Cardiac muscle cell (in vitro differentiated cells and primary cell): ENCODE measurements around the gene MBOAT1. TPM values are rescaled to one million over a fixed set of nuclear protein-coding genes. Genes with fewer than 3 reads are reported as not detected.

Experiments used
- DNase-seq, 2 donors: peaks; one replicate each; pipeline versions ENCODE4 v3.0.0 to v3.0.0-alpha.2; 2010 to 2017; ENCODE audit warnings: low read depth in 1 of 2, low spot score in 1 of 2
- H3K27ac ChIP-seq: fragments of 200-600 bp; sonication (generic); 2 replicates; pipeline ENCODE4 v1.5.1; 2016
- H3K27me3 ChIP-seq: fragments of 200-600 bp; sonication (generic); 2 replicates; pipeline ENCODE4 v1.6.0; 2016; ENCODE audit warnings: control low read depth
- H3K36me3 ChIP-seq: fragments of 200-600 bp; sonication (generic); 2 replicates; pipeline ENCODE4 v1.5.1; 2016; ENCODE audit warnings: control low read depth
- H3K4me1 ChIP-seq: fragments of 200-600 bp; sonication (generic); 2 replicates; pipeline ENCODE4 v1.8.1; 2017; ENCODE audit warnings: low read depth, mild to moderate bottlenecking, mixed run types
- H3K4me3 ChIP-seq: fragments of 200-600 bp; sonication (generic); 2 replicates; pipeline ENCODE4 v1.5.1; 2016; ENCODE audit warnings: mild to moderate bottlenecking
- H3K9me3 ChIP-seq: fragments of 200-600 bp; sonication (generic); 2 replicates; pipeline ENCODE4 v1.5.1; 2017; ENCODE audit warnings: low read depth, mild to moderate bottlenecking, control low read depth
- CTCF ChIP-seq: IDR thresholded peaks from 2 replicates; pipeline ENCODE4 v1.5.1; 2012; ENCODE audit warnings: low read depth, mild to moderate bottlenecking, low read length
- polyA plus RNA-seq: library from polyadenylated mRNA; unstranded; fragments of >200 nt; fragmentation: Nextera tagmentation; extraction: Ambion mirVana; gene quantifications from 2 replicates; pipeline ENCODE4 v1.2.1, GENCODE V29; 2016
- total RNA-seq: library from RNA; depleted of rRNA; stranded (reverse); fragments of >200 nt; gene quantifications from 2 replicates; pipeline ENCODE4 v1.2.3, GENCODE V29; 2016

The MBOAT1 gene
- total and polyA plus RNA-seq, 2 experiments from 2014 or later = 7.5 to 15.5 TPM

GRCh38 chr6:20200761-20201630 lies 11.3 kb downstream of the MBOAT1 start:
- no peak for TF ChIP-seq CTCF
- no peaks in the 10 kb centered on the region for H3K9me3 ChIP-seq
- no peak overlapping the region for H3K27ac ChIP-seq
- no peak overlapping the region for H3K4me3 ChIP-seq
- peaks cover 17% of the 10 kb centered on the region for H3K4me1 ChIP-seq
- DNase-seq = no peak
- no peaks in the 10 kb centered on the region for H3K27me3 ChIP-seq
- no peaks in the 10 kb centered on the region for H3K36me3 ChIP-seq

GRCh38 chr6:20198775-20199174 lies 13.5 kb downstream of the MBOAT1 start:
- H3K27me3 ChIP-seq = no peaks in the 10 kb centered on the region
- no peaks in the 10 kb centered on the region for H3K9me3 ChIP-seq
- DNase-seq = no peak
- no peak overlapping the region for H3K4me3 ChIP-seq
- TF ChIP-seq CTCF = no peak
- no peaks in the 10 kb centered on the region for H3K36me3 ChIP-seq
- H3K4me1 ChIP-seq = peaks cover 10% of the 10 kb centered on the region
- no peak overlapping the region for H3K27ac ChIP-seq

- Histone ChIP-seq H3K36me3 (no peaks in the 10 kb centered on the region), H3K9me3 (no peaks in the 10 kb centered on the region), H3K27me3 (no peaks in the 10 kb centered on the region), H3K27ac (no peak overlapping the region), H3K4me1 (peaks cover 10% of the 10 kb centered on the region), H3K4me3 (no peak overlapping the region)
- no peak for TF ChIP-seq CTCF
- no peak for DNase-seq
Measured at GRCh38 chr6:20198156-20198774, 14.0 kb downstream of the MBOAT1 start.

- H3K36me3 ChIP-seq = no peaks in the 10 kb centered on the region
- peaks cover 4% of the 10 kb centered on the region for H3K4me1 ChIP-seq
- H3K9me3 ChIP-seq = no peaks in the 10 kb centered on the region
- no peak for TF ChIP-seq CTCF
- H3K4me3 ChIP-seq = no peak overlapping the region
- H3K27ac ChIP-seq = no peak overlapping the region
- H3K27me3 ChIP-seq = no peaks in the 10 kb centered on the region
- no peak for DNase-seq
Measured at GRCh38 chr6:20197251-20197650, 15.0 kb downstream of the MBOAT1 start.

GRCh38 chr6:20192625-20193024 lies 19.6 kb downstream of the MBOAT1 start:
- Histone ChIP-seq H3K4me3 (no peak overlapping the region), H3K9me3 (no peaks in the 10 kb centered on the region), H3K4me1 (no peaks in the 10 kb centered on the region), H3K27me3 (no peaks in the 10 kb centered on the region), H3K27ac (no peak overlapping the region), H3K36me3 (no peaks in the 10 kb centered on the region)
- TF ChIP-seq CTCF = no peak
- DNase-seq = no peak
